Esophagus (tissue), 2 donors: Measurements from ENCODE around the gene ACTRT2. TPM values are rescaled to one million over a fixed set of nuclear protein-coding genes. Genes with fewer than 3 reads are reported as not detected.

Source experiments
- H3K27ac ChIP-seq, 2 donors: one replicate each; pipeline ENCODE4 v1.5.1; 2013; ENCODE audit warnings: low read depth in 2 of 2, mild to moderate bottlenecking in 2 of 2, inconsistent platforms in 1 of 2, low read length in 1 of 2, moderate library complexity in 1 of 2
- H3K27me3 ChIP-seq, 2 donors: one replicate each; pipeline ENCODE4 v1.6.1; 2013; ENCODE audit warnings: low read length in 2 of 2, control low read depth in 1 of 2, mild to moderate bottlenecking in 1 of 2; ENCODE audit not compliant: insufficient read depth in 2 of 2, control insufficient read depth in 1 of 2
- H3K36me3 ChIP-seq, 2 donors: one replicate each; pipeline ENCODE4 v1.6.1; 2013; ENCODE audit warnings: low read length in 1 of 2; ENCODE audit not compliant: control insufficient read depth in 2 of 2, insufficient read depth in 2 of 2
- H3K4me1 ChIP-seq, 2 donors: one replicate each; pipeline ENCODE4 v1.6.1; 2013; ENCODE audit warnings: low read length in 1 of 2; ENCODE audit not compliant: control insufficient read depth in 2 of 2, insufficient read depth in 2 of 2
- H3K4me3 ChIP-seq, 2 donors: one replicate each; pipeline ENCODE4 v1.5.1; 2013; ENCODE audit warnings: low read length in 2 of 2, mild to moderate bottlenecking in 2 of 2, low read depth in 1 of 2, moderate library complexity in 1 of 2
- H3K9me3 ChIP-seq, 2 donors: one replicate each; pipeline ENCODE4 v1.6.1; 2013; ENCODE audit warnings: mild to moderate bottlenecking in 2 of 2, low read depth in 1 of 2, low read length in 1 of 2, moderate library complexity in 1 of 2; ENCODE audit not compliant: control insufficient read depth in 2 of 2, insufficient read depth in 1 of 2
- WGBS, 2 donors: extraction: QIAGEN DNeasy Blood & Tissue Kit; methylation state at CpG; one replicate each; pipeline ENCODE4 v1.1.7; 2013; 5-methylcytosine and 5-hydroxymethylcytosine counted together
- polyA plus RNA-seq, 2 donors: library from polyadenylated mRNA; stranded (reverse); fragments of 200-250 nt; gene quantifications; one replicate each; pipeline ENCODE4 v1.2.3, GENCODE V29; 2013
- donor health status: healthy with polysubstance abuse.
- donor health status: Bipolar disorder and iron deficiency.

ACTRT2 gene
- polyA plus RNA-seq, 2 donors: not detected

DNA sequence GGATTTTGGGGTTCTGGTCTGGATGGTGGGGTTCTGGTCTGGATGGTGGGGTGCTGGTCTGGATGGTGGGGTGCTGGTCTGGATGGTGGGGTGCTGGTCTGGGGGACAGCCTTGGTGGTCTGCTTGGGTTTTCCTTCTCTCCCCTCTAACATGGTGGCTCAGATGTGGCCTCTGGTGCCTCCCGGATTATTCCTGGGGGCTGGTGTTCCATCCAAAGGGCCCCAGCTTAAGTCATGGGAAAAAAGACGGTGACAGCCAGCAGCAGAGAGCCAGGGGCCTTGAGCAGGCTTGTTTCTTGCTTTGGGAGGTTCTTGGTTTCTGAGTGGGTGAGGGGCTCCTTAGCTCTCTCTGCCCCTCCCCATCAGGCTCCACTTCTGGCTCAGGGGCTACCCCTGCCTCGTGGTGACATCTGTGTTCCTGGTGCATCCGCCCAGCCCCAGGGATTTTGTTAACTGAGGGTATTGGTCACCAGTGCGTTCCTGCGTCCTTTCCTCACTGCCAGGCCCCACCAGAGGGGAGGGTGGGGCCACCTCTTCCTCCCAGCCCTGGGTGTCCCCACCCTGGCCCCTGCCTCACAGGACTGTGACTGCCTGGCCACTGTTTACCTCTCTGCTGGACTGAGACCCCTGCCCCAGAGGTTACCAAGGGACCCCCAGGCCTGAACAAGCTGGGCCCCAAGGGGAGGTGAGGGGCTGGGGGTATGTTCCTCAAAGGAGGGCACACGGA, 43.2 kb upstream of the ACTRT2 start:
- Histone ChIP-seq H3K27ac (no peak overlapping the region), H3K9me3 (no peaks in the 10 kb centered on the region), H3K36me3 (no peaks in the 10 kb centered on the region), H3K4me1 (no peaks in the 10 kb centered on the region), H3K27me3 (no peaks in the 10 kb centered on the region), H3K4me3 (no peak overlapping the region)
- 63 to 65% methylated on average over 7 of the region's 7 CpGs for WGBS, 2 donors

DNA sequence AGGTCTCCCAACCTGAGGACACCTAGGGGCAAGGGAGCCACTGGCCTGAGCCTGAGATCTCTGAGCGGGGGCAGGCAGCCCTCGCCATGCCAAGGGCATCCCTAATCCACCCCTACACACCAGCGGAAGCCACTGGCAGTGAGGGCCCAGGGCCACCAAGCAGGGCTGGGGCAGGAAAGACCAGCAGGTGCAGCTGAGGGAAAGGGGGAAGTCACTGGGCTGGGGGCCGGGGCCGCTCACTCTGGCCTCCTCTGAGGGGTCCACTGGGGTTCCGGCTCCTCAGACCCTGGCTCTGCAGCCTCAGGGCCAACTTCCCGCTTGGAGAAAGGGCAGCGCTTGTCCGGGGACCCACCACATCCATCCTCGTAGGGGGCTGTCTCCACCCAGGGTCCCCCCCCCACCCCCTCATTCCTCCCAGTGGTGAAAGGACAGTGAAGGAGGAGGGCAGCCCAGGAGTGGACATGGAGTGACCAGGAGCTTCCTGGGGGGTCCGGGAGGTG, 42.5 kb upstream of the ACTRT2 start:
- Histone ChIP-seq H3K4me1 (no peaks in the 10 kb centered on the region), H3K27me3 (no peaks in the 10 kb centered on the region), H3K27ac (no peak overlapping the region), H3K9me3 (no peaks in the 10 kb centered on the region), H3K4me3 (no peak overlapping the region), H3K36me3 (no peaks in the 10 kb centered on the region)
- WGBS, 2 donors: 80 to 82% methylated on average over 10 to 11 of the region's 11 CpGs

DNA sequence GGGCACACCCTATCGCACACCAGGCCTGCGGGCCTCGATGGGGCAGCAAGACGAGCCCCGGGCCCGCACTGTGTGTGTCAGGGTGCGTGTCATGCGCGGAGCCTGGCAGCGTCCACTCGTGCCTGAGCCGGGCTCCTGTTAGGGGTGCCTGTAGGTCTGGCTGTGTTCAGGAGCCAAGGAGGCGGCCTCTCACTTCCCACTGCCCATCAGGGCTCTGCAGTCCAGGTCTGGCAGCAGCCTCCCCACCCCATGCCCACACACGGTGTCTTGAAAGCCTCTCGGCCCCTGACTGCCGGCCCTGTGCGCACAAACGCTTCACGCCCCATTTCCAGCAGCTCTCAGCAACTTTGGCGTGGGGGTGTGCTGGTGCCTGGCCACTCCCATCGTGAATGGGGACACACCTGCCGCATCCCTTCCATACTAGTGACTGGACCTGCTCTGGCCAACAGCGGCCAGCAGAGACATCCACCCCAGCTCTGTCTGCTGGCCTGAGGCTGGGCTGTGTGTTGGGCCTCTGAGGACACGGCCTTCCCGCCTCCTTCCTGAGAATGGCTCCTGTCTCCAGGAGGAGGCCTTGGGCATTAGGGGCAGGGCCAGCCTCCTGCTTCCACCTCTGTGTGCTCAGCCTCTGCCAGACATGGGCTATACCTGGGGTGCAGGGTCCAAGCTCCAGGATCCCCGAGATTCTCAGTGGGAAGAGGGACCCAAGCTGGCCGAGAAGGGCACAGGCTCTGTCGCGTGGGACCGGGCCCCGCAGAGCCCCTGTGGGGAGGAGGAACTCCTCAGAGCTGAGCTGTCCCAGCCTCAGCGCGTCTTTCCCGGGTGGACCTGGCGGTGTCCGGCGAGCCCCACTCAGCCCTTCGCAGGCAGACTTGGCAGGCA, 41.8 kb upstream of the ACTRT2 start:
- H3K27me3 ChIP-seq: no peaks in the 10 kb centered on the region
- no peaks in the 10 kb centered on the region for H3K36me3 ChIP-seq
- WGBS, 2 donors: 69 to 78% methylated on average over 38 of the region's 38 CpGs

DNA sequence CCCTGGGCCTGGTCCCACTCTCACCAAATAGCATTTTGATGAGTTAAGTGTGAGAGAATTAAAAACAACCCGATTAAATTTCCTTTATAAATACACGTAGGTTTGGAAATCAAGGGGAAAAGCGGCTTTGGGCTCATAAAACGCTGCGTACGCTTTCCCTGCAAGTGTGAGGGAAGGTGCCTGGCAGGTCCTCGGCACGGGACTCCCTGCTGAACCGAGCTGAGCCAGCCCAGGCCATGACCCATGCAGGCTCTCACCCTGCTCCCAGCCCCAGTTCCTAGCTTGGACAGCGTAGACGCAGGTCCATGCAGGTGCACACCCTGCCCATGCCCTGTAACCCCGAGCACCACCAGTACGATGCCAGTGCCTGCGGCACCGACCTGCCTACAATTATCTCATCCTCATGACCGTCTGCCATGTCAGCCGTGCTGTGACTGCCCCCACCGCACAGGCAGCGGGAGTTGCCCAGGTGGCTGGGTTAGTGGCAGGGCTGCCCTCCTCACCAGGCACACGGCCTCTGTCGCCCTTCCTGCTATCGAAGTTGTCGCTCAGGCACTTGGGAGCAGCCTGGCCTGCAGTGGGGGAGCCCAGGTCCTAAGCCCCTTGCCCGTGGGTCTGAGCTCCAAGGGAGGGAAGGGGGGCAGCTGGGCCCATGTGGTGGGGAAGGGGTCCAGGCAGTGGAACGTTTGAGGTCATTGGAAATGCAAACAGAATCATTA, 41.0 kb upstream of the ACTRT2 start:
- Histone ChIP-seq H3K4me3 (no peak overlapping the region), H3K36me3 (no peaks in the 10 kb centered on the region), H3K27ac (no peak overlapping the region), H3K27me3 (no peaks in the 10 kb centered on the region), H3K9me3 (no peaks in the 10 kb centered on the region), H3K4me1 (no peaks in the 10 kb centered on the region)
- WGBS, 2 donors: 65 to 69% methylated on average over 25 of the region's 25 CpGs

More for the DNA sequence above, 41.8 kb upstream of the ACTRT2 start:
- Histone ChIP-seq H3K27ac (no peak overlapping the region), H3K9me3 (no peaks in the 10 kb centered on the region), H3K4me1 (no peaks in the 10 kb centered on the region), H3K4me3 (no peak overlapping the region)

DNA sequence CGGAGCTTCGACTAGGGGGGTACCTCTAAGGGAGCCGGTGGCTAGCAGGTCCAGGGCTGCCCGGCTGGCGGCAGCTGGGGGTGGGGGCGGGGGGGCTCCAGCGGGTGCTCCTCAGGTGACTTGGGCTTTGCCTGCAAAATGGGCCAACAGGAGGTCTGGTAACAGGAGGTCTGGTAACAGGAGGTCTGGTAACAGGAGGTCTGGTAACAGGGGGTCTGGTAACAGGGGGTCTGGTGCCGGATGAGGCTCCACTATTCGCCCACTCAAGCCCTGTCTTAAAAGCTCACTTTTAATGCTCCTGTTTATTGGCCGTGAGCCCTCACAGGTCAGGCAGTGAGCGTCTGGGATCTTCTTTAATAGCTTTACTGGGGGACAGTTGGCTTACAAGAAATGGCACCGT, 40.4 kb upstream of the ACTRT2 start:
- WGBS, 2 donors: 54 to 55% methylated on average over 12 of the region's 12 CpGs
- Histone ChIP-seq H3K27ac (no peak overlapping the region), H3K27me3 (no peaks in the 10 kb centered on the region), H3K9me3 (no peaks in the 10 kb centered on the region), H3K4me1 (no peaks in the 10 kb centered on the region), H3K4me3 (no peak overlapping the region), H3K36me3 (no peaks in the 10 kb centered on the region)

DNA sequence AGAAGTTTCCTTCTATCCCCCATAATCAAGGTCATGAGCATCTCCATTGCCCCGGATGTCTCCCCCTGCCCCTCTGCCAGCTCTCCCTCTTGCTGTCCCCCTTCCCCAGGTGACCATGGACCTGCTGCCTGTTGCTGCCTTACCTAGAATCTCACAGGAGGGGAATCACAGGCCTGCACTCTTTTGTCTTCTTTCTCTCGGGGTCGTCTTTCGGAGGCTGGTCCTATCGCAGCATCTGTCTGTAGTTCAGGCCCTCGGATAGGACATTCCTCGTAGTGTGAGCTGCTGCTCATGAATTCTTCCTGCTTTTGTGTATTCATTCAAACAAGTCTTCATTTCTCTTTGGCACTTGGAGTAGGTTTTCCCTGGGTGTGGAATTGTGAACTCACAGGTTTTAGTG, 39.9 kb upstream of the ACTRT2 start:
- Histone ChIP-seq H3K27me3 (no peaks in the 10 kb centered on the region), H3K4me3 (no peak overlapping the region), H3K9me3 (no peaks in the 10 kb centered on the region), H3K27ac (no peak overlapping the region), H3K4me1 (no peaks in the 10 kb centered on the region), H3K36me3 (no peaks in the 10 kb centered on the region)
- WGBS, 2 donors: 49 to 62% methylated on average over 7 of the region's 7 CpGs

DNA sequence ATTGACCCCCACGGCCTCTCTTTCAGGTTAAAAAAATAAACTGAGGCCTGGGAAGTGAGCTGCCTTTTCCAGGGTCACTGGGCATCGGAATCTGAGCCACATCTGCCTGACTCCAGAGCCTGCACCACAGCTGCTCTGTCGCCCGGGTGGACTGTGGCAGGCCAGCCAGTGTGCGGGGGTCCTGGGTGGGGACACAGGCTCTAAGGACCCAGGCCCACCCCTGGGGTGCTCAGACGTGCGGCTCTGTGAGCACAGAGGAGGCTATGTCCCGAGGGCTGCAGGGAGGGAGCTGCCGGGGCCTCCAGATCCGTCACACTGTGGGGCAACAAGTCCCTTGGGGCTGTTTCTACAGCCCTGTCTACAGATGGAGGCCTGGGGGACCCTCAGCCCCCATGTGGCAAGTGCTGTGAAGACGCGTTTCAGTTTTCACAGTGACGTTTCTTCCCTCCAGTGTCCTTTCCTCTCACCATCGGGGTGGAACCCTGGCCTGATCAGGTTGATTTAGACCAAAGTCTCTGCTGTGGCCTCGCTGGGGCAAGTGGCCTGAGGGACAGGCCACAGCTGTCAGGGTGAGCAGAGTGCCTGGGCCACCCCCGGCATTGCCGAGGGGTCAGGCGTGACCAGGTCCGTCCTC, 39.2 kb upstream of the ACTRT2 start:
- Histone ChIP-seq H3K27me3 (no peaks in the 10 kb centered on the region), H3K36me3 (no peaks in the 10 kb centered on the region), H3K4me1 (no peaks in the 10 kb centered on the region), H3K27ac (no peak overlapping the region), H3K4me3 (no peak overlapping the region), H3K9me3 (peaks cover 0 to 3% of the 10 kb centered on the region in 2 donors)
- 75 to 79% methylated on average over 19 of the region's 19 CpGs for WGBS, 2 donors

DNA sequence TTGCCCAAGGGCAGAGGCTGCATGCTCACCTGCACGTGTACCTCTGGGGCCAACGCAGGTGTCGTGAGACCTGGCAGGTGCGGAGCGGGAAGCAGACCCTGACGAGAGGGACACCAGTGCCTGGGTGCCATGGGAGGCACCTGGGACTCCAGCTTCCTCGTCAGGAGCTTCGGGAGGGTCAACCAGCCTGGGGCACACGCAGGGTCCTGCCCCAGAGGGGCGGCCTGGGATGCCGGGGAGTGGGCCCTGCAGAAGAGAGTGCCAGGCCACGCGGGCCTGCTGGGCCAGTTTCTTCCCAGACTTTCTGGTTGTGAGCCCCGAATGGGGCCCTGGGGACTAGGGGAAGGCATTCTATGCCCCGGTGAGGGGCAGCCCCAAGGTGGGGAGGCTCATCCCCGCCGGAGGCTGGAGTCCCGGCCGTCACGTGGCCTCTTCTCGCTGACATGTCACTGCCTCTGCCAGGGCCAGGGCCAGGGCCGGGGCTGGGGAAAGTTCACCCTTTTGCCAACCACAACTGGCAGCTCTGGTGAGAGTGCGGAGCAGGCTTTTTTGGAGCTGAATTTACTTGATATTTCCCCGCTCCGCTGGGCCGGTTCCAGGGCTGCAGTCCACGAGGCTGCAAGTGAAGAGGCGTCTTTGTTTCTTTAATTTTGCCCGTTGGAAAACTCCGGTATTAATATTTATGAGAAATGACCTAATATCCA, 38.5 kb upstream of the ACTRT2 start:
- no peaks in the 10 kb centered on the region for H3K4me1 ChIP-seq
- H3K4me3 ChIP-seq: no peak overlapping the region
- H3K27ac ChIP-seq: no peak overlapping the region
- WGBS, 2 donors: 82 to 83% methylated on average over 30 of the region's 30 CpGs
- peaks cover 0 to 3% of the 10 kb centered on the region in 2 donors for H3K9me3 ChIP-seq
- no peaks in the 10 kb centered on the region for H3K27me3 ChIP-seq
- H3K36me3 ChIP-seq: no peaks in the 10 kb centered on the region
